SU-DHL-6 (cell line): Measurements from ENCODE around the gene MITF.
"Not testable (repeated sequence)": the region's sequence is repeated elsewhere in the genome, so short reads cannot be mapped to it uniquely, and the experiment has no call there.

Experiments used
- H2AFZ ChIP-seq: fragments of 200-600 bp; sonication (generic); 2 replicates; pipeline ENCODE4 v1.6.1; 2014; ENCODE audit warnings: low read depth, mild to moderate bottlenecking, moderate library complexity, mixed read lengths, antibody characterized with exemption, low read length; ENCODE audit not compliant: severe bottlenecking
- H3F3A ChIP-seq: fragments of 200-600 bp; shearing (Covaris generic); 2 replicates; pipeline ENCODE4 v1.6.0; 2016; ENCODE audit warnings: antibody characterized with exemption, mild to moderate bottlenecking; ENCODE audit not compliant: insufficient read depth
- H3K27ac ChIP-seq: fragments of 200-600 bp; sonication (generic); 2 replicates; pipeline ENCODE4 v1.5.1; 2016; ENCODE audit warnings: low read depth, mild to moderate bottlenecking, low read length, moderate library complexity, mixed read lengths
- H3K27me3 ChIP-seq: fragments of 200-600 bp; sonication (generic), shearing (Covaris generic); 2 replicates; pipeline ENCODE4 v1.6.0; 2014; ENCODE audit warnings: mild to moderate bottlenecking, low read length
- H3K36me3 ChIP-seq: fragments of 200-600 bp; sonication (generic); 2 replicates; pipeline ENCODE4 v1.6.1; 2014; ENCODE audit warnings: mild to moderate bottlenecking, low read length, mixed read lengths
- H3K4me2 ChIP-seq: fragments of 300-600, 200-600 bp; shearing (Covaris generic), sonication (generic); 2 replicates; pipeline ENCODE4 v1.6.0; 2014; ENCODE audit warnings: low read length, low read depth, mild to moderate bottlenecking; ENCODE audit not compliant: poor library complexity, severe bottlenecking
- H3K4me3 ChIP-seq: fragments of 200-600 bp; sonication (generic); 2 replicates; pipeline ENCODE4 v1.5.1; 2014; ENCODE audit warnings: antibody characterized with exemption, low read length, mild to moderate bottlenecking, mixed read lengths; ENCODE audit not compliant: insufficient read depth, poor library complexity, severe bottlenecking
- H3K79me2 ChIP-seq: fragments of 200-600 bp; sonication (generic); 2 replicates; pipeline ENCODE4 v1.6.1; 2014; ENCODE audit warnings: mild to moderate bottlenecking, low read length, moderate library complexity; ENCODE audit not compliant: insufficient read depth
- H3K9ac ChIP-seq: fragments of 200-600 bp; sonication (generic); 2 replicates; pipeline ENCODE4 v1.7.0; 2014; ENCODE audit warnings: mild to moderate bottlenecking, low read length
- H3K9me2 ChIP-seq: fragments of 200-600 bp; sonication (generic); replicated peaks from 2 replicates; pipeline ENCODE4 v1.6.1; 2014; ENCODE audit warnings: low read length; ENCODE audit not compliant: insufficient read depth
- H3K9me3 ChIP-seq: fragments of 200-600 bp; sonication (generic); 2 replicates; pipeline ENCODE4 v1.6.1; 2014; ENCODE audit warnings: low read length, mixed read lengths; ENCODE audit not compliant: insufficient read depth
- H4K20me1 ChIP-seq: fragments of 200-600 bp; sonication (generic); 2 replicates; pipeline ENCODE4 v1.6.1; 2014; ENCODE audit warnings: low read depth, mild to moderate bottlenecking, antibody characterized with exemption, low read length, moderate library complexity, mixed read lengths
- EZH2phosphoT487 ChIP-seq: fragments of 200-600 bp; sonication (generic), shearing (Covaris generic); conservative IDR thresholded peaks from 2 replicates; pipeline ENCODE4 v1.6.1; 2018; ENCODE audit warnings: mild to moderate bottlenecking, antibody characterized with exemption, low read length, moderate library complexity, mixed read lengths
- TF ChIP-seq, protein P1 (sequence below): fragments of 200-600 bp; sonication (generic); IDR thresholded peaks from one replicate; pipeline ENCODE4 v1.5.1; 2017; ENCODE audit warnings: antibody characterized with exemption, mild to moderate bottlenecking, low read length, moderate library complexity; ENCODE audit not compliant: insufficient read depth, poor library complexity, severe bottlenecking

Gene MITF

DNA sequence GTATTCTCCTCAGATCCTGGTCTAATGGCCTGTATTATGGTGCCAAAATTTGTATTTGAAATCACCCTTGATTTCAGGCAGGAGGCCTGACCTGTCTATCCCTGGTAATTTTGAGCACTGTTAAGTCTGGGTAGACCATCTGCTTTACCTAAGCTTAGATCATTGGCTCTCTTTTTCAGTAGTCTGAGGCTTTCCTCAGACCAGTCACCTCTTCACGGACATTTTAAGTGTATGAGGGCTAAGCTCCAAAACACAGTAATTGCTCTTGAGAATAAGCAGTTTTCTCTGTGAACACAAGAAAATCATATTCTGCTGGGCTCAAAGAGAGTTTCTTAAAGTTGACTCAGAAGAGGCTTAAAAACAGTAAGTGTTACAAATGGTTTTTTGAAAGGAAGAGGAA lies 168.3 kb downstream of the MITF start:
- Histone ChIP-seq H3K27ac (no peak overlapping the region), H4K20me1 (no peaks in the 10 kb centered on the region), H3K79me2 (no peaks in the 10 kb centered on the region), H3K9ac (no peak overlapping the region), H3K9me3 (no peaks in the 10 kb centered on the region; the same call in 1 of the 2 replicates), H3K4me2 (no peak overlapping the region), H3K27me3 (no peaks in the 10 kb centered on the region), H2AFZ (no peak overlapping the region), H3K4me3 (no peak overlapping the region), H3K9me2 (no peaks in the 10 kb centered on the region), H3F3A (no peaks in the 10 kb centered on the region), H3K36me3 (no peaks in the 10 kb centered on the region)
- TF ChIP-seq EZH2phosphoT487, result no peak
- TF ChIP-seq, protein P1, sequence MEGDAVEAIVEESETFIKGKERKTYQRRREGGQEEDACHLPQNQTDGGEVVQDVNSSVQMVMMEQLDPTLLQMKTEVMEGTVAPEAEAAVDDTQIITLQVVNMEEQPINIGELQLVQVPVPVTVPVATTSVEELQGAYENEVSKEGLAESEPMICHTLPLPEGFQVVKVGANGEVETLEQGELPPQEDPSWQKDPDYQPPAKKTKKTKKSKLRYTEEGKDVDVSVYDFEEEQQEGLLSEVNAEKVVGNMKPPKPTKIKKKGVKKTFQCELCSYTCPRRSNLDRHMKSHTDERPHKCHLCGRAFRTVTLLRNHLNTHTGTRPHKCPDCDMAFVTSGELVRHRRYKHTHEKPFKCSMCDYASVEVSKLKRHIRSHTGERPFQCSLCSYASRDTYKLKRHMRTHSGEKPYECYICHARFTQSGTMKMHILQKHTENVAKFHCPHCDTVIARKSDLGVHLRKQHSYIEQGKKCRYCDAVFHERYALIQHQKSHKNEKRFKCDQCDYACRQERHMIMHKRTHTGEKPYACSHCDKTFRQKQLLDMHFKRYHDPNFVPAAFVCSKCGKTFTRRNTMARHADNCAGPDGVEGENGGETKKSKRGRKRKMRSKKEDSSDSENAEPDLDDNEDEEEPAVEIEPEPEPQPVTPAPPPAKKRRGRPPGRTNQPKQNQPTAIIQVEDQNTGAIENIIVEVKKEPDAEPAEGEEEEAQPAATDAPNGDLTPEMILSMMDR, result no peak

DNA sequence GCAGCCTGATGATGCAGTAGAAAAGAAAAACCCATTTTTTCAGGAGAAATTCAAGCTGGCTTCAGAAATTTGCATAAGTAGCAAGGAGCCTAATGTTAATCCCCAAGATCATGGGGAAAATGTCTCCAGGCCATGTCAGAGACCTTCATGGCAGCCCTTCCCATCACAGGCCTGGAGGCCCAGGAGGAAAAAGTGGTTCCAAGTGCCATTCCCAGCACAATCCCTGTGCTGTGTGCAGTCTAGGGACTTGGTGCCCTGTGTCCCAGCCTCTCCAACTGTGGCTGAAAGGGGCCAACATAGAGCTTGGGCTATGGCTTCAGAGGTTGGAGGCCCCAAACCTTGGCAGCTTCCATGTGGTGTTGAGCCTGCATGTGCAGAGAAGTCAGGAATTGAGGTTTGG lies 170.6 kb downstream of the MITF start:
- H3F3A ChIP-seq, result not testable (repeated sequence)

DNA sequence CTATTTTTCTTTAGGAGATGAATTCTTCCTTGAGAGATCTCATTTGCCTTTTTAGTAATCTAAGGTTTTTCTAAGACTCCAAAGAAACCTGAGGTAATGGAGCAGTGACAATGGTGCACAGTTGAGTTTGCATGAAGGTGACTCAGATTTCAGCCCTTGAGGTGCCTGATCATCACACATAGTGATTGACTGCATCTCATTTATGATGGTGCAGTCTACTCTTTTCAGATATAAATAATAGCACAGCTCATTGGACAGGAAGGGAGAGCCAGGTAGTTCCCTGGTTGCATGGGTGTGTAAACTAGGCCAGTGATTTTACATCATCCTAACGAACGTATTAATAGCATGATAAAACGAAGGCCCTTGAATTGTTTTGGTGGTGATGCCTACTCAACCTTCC lies 174.2 kb downstream of the MITF start:
- no peaks in the 10 kb centered on the region; the same call in 1 of the 2 replicates for H3K9me3 ChIP-seq
- H4K20me1 ChIP-seq, result no peaks in the 10 kb centered on the region
- H3K9ac ChIP-seq, result no peak overlapping the region
- no peak overlapping the region for H3K4me2 ChIP-seq
- H2AFZ ChIP-seq, result no peak overlapping the region
- no peaks in the 10 kb centered on the region for H3F3A ChIP-seq
- H3K27ac ChIP-seq, result no peak overlapping the region
- TF ChIP-seq, protein P1, result no peak
- no peak for TF ChIP-seq EZH2phosphoT487
- no peaks in the 10 kb centered on the region for H3K27me3 ChIP-seq
- H3K4me3 ChIP-seq, result no peak overlapping the region
- H3K36me3 ChIP-seq, result no peaks in the 10 kb centered on the region
- H3K79me2 ChIP-seq, result no peaks in the 10 kb centered on the region
- H3K9me2 ChIP-seq, result no peaks in the 10 kb centered on the region

More for the DNA sequence above, 170.6 kb downstream of the MITF start:
- not testable (repeated sequence) for H2AFZ ChIP-seq, H3K9me2 ChIP-seq, H3K36me3 ChIP-seq, H3K9me3 ChIP-seq, H3K79me2 ChIP-seq, H3K27ac ChIP-seq, H3K9ac ChIP-seq, H3K4me2 ChIP-seq, H3K27me3 ChIP-seq, H4K20me1 ChIP-seq, H3K4me3 ChIP-seq

DNA sequence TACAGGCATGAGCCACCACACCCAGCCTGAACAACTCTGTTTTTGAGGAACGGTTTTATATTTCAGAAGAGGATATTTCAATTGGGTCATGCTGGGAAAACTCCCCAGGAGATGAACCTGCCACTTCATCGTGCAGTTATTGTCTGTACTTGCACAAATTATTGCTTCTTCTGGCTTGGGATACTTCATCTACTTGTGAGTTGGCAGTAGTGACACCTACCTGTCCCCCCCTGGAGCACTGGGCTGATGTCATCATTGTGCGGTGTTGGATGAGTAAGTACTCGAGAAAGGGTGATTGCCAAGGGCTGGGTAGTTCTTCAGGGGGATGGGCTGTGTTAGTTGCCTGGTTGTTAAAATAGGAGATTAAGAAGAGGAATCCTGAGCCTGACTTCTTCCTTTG lies 175.1 kb downstream of the MITF start:
- Histone ChIP-seq H3K9ac (no peak overlapping the region), H3K9me3 (no peaks in the 10 kb centered on the region; the same call in 1 of the 2 replicates), H3F3A (no peaks in the 10 kb centered on the region), H3K27ac (no peak overlapping the region), H4K20me1 (no peaks in the 10 kb centered on the region), H3K27me3 (no peaks in the 10 kb centered on the region), H3K4me3 (no peak overlapping the region), H3K36me3 (no peaks in the 10 kb centered on the region), H3K79me2 (no peaks in the 10 kb centered on the region), H3K9me2 (no peaks in the 10 kb centered on the region), H2AFZ (no peak overlapping the region), H3K4me2 (no peak overlapping the region)
- no peak for TF ChIP-seq EZH2phosphoT487
- TF ChIP-seq, protein P1, result no peak
